Adipose tissue (tissue), 3 donors: ENCODE data around the gene CCDC39. TPM values are rescaled to one million over a fixed set of nuclear protein-coding genes. Genes with fewer than 3 reads are reported as not detected.

Source experiments
- H3K27ac ChIP-seq: one replicate; pipeline ENCODE4 v1.5.1; 2013; ENCODE audit warnings: low read depth, low read length
- WGBS, 3 donors: extraction: QIAGEN DNeasy Blood & Tissue Kit; methylation state at CpG; one replicate each; pipeline ENCODE4 v1.1.7; 2013; 5-methylcytosine and 5-hydroxymethylcytosine counted together
- polyA plus RNA-seq, 3 donors: library from polyadenylated mRNA; stranded (reverse); fragments of 200-250 nt; gene quantifications; one replicate each; pipeline ENCODE4 v1.2.3, GENCODE V29; 2013
- donor health status: healthy with polysubstance abuse.
- donor health status: Bipolar disorder and iron deficiency.
- donor health status: healthy.

Gene CCDC39
- polyA plus RNA-seq = under 1 TPM in 2 of 3 donors, not detected in 1; 0.09 to 0.11 TPM

DNA sequence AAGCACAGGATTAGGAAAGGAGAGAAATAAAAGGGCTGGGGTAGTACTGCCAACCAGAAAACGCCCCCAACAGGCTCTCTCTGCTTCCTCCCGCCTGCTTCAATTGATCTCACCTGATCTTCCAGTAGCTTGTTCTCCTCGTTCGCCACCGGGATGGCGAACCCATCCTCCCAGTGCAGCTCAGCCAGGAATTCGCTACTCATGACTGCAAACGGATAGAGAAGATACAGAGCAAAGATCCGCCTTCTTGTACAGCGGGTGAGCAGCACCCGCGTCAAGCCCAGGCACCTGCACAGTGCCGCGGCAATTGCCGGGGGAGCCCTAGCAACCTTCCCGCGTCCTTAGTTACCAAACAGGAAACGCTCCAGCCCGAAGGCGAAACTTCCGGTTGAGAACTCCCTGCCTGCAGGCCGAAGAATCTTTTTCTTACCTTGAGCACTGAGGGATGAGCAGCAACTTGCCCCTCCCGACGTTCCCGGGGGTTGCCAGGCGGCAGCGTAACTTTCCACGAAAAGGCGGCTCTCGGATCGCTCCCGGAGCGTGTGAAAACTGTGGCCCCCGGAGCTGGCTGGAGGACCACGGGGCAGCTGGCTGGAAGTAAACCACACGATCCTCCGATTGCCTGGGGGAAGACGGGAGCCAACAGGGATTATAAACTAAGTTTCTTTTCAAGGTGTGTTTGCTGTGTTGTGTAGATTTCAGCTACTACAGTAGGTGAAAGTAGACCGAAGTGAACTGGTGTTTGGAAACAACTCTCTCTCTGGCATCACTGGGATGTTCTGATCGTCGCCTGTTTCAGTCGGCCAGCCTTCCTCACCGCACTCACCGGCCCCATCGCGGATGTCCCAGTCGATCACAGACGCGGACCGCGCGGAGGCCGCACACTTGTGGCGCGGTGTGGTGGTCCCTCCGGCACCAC lies at the start of gene CCDC39:
TSS of gene CCDC39 (minus strand) at position 312 of the 919 bp plus-strand sequence. CDS start at position 203, 109 bp downstream.
- WGBS, 3 donors = 1% methylated on average over 56 of the region's 56 CpGs
- H3K27ac ChIP-seq = no peak within 1 kb of the TSS

DNA sequence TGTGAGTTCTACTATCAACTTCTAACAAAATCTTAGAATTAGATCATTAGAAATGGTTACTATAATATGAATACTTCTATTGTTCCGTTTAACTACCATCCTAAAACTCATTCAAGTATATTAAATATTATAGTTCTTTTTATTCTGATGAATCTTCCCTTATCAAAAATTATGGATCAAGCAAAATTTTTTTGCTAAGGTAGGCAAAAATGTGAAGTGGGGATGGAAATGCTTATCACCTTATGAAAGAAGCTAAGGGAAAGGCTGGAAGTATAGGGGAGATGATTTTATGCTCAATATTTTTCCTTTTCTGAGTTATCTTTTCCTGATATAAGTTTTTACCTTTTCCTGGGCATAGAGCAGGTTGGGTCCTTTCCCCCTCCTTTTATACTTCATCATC lies 40.7 kb upstream of the CCDC39 start:
- 37 to 81% (median 44%) methylated on average over 1 of the region's 1 CpG for WGBS, 3 donors
- no peak overlapping the region for H3K27ac ChIP-seq

DNA sequence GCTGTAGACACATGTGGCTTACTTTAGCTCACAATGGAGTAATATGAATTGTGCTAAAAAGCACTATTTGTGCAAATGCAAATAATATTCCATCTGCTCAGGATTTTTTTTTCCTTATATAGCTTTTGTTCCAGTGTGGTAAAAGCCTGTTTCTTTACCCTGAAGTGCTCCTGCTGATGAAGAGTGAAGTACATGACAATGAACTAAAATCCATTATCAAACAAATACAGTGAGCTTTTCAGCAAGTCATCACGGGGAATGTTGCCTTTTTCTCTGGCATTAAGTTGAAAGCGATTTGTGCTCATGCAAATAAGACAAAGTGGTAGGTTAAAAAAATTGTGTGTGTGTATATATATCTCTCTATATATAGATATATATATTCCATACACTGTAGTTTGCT lies 28.6 kb upstream of the CCDC39 start:
- 17 to 52% (median 48%) methylated on average over 2 of the region's 2 CpGs for WGBS, 3 donors
- H3K27ac ChIP-seq = no peak overlapping the region

DNA sequence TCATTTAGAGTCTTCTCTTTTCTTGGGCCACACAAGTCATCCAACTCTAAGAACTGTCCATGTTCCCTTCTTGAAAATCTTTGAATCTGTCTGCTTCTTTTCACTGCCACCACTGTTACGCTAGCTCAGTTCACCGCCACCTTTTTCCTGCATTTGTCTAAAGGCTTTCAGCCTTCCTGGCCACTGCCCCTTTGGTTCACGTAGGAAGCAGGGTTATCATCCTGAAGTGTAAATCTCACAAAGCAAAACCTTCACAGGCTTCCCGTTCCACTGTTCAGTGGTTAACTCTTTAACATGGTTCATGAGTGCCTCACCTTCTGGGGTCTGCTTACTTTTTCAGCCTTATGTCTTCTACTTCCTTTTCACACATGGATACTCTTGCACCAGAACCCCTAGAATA lies 26.3 kb upstream of the CCDC39 start:
- H3K27ac ChIP-seq = no peak overlapping the region
- 42 to 72% (median 42%) methylated on average over 4 of the region's 4 CpGs for WGBS, 3 donors

DNA sequence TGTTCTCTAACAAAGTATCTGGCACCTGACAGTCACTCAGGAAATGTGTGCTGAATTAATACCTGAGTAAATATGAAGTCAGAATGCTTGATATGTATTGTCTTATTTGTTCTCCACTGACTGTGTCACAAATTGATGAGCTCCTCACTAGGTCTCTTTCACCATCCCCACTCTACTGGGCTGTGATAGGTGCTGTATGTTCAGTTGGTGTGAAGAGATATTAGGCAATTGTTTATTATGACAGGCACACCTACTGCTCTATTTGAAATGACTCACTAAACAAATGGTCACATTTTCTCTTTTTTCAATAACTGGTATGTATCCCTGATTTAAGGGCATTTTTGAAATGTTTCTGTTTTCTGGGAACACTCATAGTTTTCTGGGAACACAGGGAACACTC lies 25.2 kb upstream of the CCDC39 start:
- H3K27ac ChIP-seq = no peak overlapping the region

DNA sequence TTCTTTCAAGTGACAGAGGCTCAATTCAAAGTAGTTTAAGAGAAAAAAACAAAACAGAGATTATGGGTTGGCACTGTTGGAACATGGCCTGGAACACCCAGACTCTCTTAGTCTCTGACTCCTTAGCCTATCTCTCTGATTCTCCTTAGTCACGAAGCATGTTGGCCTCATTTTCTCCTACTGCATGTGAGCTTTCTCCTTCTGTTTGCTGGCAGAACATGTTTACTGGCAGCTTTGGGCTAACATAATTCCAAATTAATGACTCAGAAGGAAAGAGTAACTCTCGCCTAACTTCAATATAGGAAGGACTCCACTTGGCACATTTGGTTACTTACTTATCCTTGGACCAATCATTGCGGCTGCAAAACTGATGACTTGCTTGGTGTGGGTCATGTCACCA lies 21.7 kb upstream of the CCDC39 start:
- 65 to 76% (median 65%) methylated on average over 3 of the region's 3 CpGs for WGBS, 3 donors
- H3K27ac ChIP-seq = no peak overlapping the region

DNA sequence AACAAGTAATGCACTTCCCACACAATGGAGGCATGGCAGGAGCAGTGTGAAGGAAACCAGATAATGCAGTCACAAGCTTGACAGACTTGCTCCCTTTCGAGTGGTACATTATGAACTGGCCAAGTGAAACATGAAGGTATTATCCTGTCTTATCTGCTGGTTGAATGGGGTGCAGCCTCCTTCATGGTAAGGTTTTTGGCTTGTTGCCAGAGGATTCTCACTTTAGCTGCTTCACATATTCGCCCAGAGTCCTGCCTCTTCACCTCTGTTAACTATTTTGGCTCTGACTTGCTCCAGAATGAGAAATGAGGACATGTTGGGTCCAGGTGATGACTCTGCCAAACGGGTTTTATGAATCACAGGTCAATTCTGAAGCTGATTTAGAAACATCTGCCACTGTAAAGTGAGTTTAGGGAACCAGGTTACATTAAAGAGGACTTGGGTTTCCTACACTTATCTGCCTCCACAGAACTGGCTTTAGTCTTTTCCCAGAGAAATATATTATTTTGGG lies 19.5 kb upstream of the CCDC39 start:
- 42 to 50% (median 47%) methylated on average over 3 of the region's 3 CpGs for WGBS, 3 donors
- H3K27ac ChIP-seq = no peak overlapping the region

DNA sequence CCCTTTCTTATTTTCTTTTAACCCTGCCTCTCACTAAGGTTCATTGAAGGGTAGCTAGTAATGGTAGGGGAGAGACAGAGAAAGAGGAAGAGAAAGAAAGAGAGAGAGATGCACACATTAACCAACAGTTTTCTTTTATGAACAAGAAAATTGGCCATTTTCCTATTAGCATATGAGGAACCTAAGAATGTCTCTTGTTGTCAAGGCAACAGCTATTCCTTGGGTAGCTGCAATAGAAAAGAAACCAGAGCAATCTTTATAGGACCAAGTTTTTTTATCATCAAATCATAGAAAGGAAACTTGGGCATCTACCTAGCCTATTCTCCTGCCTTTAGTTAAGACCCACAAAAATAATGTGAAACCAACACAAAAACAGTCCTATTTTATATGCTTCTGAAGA lies 15.0 kb upstream of the CCDC39 start:
- H3K27ac ChIP-seq = no peak overlapping the region

DNA sequence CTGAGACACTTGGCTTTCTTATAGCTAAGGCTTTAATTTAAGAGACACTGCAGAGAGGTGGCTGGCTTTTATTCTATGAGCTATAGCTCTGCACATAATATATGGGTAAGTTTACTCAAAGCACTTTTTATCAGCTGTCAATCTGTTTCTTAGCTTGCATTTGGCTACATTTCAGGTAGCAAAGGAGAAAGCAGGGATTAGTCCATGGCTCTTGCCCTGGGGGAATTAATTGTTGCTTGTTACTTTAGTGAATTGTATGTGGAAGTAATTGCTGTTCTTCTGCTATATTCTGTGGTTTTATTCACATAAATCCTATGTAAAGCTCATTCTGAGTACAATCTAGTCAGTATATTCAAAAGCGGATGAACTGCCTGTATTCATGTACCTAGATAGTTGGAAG lies 14.4 kb upstream of the CCDC39 start:
- WGBS, 3 donors = 87 to 92% (median 92%) methylated on average over 1 of the region's 1 CpG
- H3K27ac ChIP-seq = no peak overlapping the region

DNA sequence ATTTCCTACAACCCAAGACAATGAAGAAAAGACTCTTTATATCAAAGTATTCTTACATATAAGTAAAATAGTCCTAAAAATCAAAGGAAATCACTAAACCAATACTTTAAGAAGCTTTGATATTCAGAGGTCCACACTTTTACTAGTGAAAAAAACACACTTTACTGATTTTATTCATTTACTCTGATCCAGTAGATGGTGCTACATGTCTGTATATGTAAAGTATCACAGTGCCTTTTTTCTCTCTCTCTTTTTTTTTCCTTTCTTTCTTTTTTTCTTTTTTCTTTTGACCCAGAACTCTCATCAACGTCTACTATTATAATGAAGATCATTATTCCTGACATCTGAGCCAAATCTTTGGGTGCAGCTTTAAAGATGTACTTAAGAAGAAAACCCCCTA lies 10.8 kb upstream of the CCDC39 start:
- no peak overlapping the region for H3K27ac ChIP-seq
- 8 to 14% (median 11%) methylated on average over 1 of the region's 1 CpG for WGBS, 3 donors

DNA sequence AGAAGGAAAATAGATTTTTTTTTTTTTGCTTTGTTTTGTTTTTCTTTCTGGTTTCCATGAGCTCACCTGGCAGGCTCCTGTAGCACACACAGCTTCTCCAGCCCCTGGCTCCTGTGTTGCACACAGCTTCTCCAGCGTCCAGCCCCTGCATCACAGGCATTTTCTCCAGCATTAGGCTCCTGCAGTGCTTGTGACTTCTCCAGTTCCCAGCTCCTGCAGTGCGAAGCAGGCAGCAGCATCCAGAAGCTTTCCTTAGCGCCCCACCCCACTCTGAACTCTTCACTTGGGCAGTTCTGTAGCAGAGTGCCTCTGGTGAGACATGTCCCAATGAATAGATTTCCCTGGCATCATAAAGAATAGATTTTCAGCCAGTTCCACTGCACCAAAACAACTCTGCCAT lies 5.5 kb upstream of the CCDC39 start:
- WGBS, 3 donors = 28 to 29% (median 29%) methylated on average over 3 of the region's 3 CpGs

DNA sequence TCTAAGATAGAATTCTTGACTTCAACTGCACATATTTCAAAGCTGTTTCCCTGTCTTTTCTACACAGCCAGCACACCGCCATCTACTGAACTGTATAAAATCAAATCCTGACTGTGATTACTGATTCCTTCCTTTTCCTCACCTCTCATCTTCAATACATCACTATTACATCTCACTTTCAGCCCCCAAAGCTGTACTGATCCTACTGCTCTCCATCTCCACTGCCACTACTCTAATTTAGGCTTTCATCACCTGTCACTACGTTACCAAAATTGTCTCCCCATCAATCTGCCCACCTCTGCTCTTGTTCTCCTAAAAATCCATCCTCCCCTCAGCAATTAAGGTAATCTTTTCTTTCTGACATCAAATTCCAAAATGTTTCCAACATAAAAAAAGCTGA lies 4.5 kb upstream of the CCDC39 start:
- WGBS, 3 donors = 75 to 88% (median 87%) methylated on average over 2 of the region's 2 CpGs
- H3K27ac ChIP-seq = no peak overlapping the region

More for the DNA sequence above, 5.5 kb upstream of the CCDC39 start:
- no peak overlapping the region for H3K27ac ChIP-seq

DNA sequence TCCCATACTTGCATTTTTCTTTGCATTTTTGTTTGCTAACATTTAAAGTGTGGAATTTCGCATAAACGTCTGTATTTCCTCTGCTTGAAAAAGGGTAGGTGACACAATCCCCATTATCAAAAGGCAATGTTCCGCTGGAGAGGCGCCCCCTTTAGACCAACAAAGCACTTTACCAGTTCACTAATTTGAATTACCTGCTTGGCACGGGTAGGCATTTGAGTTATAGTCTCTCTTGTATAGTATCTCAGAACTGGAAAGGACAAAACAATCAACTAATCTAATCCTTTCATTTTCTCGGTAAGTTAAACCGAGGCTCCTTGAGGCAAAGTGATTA lies 775 bp upstream of the CCDC39 start:
- no peak overlapping the region for H3K27ac ChIP-seq
- 1 to 2% (median 1%) methylated on average over 7 of the region's 7 CpGs for WGBS, 3 donors

DNA sequence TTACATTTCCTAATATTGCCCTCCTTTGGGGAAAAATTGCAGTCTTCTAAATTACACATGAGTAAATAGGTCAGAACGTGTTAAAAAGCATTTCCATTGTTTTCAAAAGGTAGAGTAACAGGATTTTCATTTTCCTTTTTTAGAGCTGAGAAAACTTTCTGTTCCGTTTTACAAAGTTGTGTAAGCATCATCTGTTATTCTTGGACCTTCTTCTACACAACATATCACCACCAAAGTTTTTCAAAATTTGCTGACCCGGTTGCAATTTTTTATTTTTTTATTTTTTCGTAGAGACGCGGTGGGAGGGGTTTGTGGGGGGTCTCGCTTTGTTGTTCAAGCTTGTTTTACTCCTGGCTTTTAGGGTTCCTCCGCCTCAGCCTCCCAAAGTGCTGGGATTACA lies 1.1 kb downstream of the CCDC39 start:
- H3K27ac ChIP-seq = no peak overlapping the region
- WGBS, 3 donors = 20 to 22% (median 21%) methylated on average over 8 of the region's 8 CpGs

DNA sequence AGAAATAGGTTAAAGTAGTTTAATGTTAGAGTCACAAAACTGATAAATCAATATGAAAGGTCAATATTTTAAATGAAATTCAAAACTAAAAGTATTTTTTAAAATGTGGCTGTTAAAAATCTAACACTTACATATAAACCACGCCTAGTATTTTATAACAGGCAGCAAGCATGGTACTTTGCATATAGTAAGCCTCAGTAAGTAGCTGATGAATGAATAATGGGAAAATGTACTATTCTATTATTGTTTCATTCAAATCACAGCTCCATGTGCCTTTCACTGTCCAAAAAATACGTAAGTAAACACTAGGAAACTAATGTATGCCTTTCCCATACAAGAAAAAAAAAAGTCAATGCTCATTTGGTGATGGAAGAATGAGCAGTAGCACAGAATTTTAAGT lies 17.8 kb downstream of the CCDC39 start:
- 61 to 77% (median 73%) methylated on average over 2 of the region's 2 CpGs for WGBS, 3 donors

DNA sequence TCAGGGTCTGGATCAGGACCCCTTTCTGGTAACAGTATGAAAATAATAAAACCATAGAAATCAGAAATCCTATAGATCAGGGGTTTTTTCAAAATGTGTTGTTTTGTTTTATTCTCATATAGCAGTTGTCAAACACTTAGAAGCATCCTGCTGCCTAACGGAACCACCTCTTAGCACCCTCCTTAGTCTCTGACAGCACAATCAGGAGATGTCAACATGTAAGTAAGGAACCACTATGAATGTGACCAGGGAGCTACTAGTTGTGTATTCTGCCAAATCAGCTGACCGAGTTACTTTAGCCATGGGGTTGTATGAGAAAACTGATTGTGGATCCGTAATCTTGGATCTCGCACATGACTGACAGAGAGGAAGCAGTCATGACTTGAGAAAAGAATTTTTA lies 22.2 kb downstream of the CCDC39 start:
- 71 to 86% (median 78%) methylated on average over 4 of the region's 4 CpGs for WGBS, 3 donors
- H3K27ac ChIP-seq = no peak overlapping the region

More for the DNA sequence above, 17.8 kb downstream of the CCDC39 start:
- H3K27ac ChIP-seq = no peak overlapping the region

DNA sequence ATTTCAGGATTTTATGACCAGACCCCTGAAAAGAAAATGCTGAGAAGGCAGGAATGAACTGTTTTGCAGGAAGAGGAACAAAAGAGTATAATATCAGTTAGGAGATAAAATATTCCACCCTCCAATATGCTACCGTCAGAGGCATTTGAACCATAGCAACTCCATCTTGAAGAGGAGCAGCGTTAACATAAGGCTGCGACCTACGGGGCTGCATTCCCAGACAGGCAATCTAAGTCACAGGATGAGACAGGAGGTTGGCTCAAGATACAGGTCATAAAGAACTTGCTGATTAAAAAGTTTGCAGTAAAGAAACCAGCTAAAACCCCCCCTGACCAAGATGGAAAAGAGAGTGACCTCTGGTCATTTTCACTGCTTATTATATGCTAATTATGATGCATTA lies 22.9 kb downstream of the CCDC39 start:
- 57 to 73% (median 62%) methylated on average over 4 of the region's 4 CpGs for WGBS, 3 donors
- no peak overlapping the region for H3K27ac ChIP-seq

DNA sequence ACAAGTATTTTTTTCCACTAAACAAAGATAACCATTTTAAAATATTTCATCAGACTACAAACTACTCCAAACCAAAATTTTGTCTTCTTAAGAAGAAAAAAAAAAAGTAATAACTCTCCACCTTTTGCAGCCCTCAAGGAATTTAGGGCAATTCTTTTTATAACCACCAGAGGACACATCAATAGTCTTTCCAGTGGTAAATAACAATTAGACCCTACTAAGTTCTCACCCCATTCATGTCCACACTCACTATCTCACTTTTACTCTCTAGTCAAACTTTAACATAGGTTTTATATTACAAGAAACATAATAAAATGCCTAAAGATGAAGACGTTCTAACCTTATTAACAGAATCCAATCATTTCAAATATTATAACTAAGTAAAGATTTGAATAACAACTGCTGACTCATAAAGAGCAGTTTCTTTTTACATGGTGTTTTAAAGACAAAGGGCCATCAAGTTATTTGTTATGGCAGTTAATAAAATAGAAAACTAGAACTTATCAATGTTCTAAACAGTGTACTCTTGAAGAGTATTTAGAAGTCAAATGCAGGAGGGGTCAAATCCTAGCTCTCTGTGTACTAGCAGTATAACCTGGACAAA lies 33.0 kb downstream of the CCDC39 start:
- no peak overlapping the region for H3K27ac ChIP-seq
- 34 to 36% (median 36%) methylated on average over 1 of the region's 1 CpG for WGBS, 3 donors

DNA sequence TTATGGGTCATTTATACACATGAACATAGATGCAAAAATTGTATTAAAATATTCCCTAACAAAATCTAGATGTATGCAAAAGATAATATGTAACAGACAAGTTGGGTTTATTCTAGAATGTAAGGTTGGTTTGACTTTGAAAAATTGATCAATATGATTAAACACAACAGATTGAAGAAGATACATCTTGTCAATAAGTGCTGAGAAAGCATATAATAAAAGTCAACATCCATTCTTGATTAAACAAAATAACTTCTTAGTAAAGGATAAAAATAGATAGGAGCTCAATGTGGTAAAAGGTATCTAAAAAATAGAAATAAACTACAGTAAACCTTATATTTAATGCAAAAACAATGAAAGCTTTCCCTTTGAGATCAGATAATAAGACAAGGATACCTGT lies 38.3 kb downstream of the CCDC39 start:
- H3K27ac ChIP-seq = no peak overlapping the region

DNA sequence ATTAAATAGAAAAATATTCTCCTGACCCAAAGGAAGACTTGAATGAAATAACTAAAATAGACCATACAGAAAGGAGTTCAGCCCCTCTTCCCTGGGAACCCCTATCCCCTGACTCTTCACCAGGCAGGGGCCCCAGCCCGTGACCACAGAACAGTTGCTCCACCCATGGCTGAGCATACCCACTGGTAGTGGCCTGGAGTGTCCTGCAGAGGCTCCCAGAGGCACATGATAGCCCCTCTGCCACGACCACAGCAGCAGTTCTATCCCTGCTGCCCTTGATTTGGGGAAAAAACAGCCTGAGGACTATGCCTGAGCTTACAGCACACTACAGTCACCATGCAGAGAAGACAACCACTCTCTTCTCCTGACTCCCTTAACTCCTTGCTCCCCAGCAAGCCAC lies 45.6 kb downstream of the CCDC39 start:
- WGBS, 3 donors = 28 to 34% (median 32%) methylated on average over 2 of the region's 2 CpGs
- no peak overlapping the region for H3K27ac ChIP-seq
